HuH-7.5 (cell line): ENCODE measurements around the gene LKAAEAR1.

Experiments
- DNase-seq: peaks from one replicate; pipeline ENCODE4 v3.0.0; 2011; ENCODE audit warnings: low spot score

The LKAAEAR1 gene

DNA sequence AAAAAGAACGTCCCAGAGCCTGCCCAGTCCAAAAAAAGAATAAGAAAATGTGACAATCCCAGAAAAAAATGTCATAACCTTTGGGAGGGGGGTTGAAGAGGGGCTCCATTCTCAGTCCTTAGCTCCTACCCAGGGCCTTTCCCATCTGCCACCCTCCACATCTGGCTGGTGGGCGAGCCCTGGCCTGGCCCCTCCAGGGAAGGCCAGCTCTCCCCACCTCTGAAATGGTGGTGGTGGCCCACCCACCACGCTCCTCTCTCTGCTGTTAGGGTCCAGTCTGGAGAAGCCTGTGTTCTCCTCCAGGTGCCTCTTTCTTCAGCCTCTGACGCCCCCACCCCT, 5.3 kb downstream of the LKAAEAR1 start:
- DNase-seq, result no peak

GRCh38 chr20:64077876-64078551, 6.2 kb downstream of the LKAAEAR1 start:
- DNase-seq, result no peak

GRCh38 chr20:64077541-64077875, 6.7 kb downstream of the LKAAEAR1 start:
- no peak for DNase-seq

GRCh38 chr20:64077094-64077493, 7.1 kb downstream of the LKAAEAR1 start:
- DNase-seq, result no peak

- no peak for DNase-seq
Observed at GRCh38 chr20:64076061-64076997, 7.9 kb downstream of the LKAAEAR1 start.

DNA sequence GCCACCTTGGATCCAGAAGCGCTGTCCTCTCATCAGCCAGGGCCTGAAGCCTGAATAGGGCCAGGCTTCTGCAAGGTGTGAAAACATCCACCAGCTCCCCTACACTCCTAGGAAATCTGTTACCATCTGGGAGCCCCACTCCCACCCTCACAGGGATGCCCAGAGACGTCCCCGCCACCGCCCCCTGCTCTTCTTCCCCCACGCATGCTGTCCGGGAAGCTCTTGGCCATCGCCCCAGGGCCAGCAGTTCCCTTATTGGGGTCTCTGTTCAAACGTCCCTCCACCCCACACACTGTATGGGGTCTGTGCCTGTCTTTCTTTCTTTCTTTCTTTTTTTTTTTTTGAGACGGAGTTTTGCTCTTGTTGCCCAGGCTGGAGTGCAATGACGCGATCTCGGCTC, 8.6 kb downstream of the LKAAEAR1 start:
- no peak for DNase-seq

GRCh38 chr20:64074963-64075362, 9.2 kb downstream of the LKAAEAR1 start:
- no peak for DNase-seq

DNA sequence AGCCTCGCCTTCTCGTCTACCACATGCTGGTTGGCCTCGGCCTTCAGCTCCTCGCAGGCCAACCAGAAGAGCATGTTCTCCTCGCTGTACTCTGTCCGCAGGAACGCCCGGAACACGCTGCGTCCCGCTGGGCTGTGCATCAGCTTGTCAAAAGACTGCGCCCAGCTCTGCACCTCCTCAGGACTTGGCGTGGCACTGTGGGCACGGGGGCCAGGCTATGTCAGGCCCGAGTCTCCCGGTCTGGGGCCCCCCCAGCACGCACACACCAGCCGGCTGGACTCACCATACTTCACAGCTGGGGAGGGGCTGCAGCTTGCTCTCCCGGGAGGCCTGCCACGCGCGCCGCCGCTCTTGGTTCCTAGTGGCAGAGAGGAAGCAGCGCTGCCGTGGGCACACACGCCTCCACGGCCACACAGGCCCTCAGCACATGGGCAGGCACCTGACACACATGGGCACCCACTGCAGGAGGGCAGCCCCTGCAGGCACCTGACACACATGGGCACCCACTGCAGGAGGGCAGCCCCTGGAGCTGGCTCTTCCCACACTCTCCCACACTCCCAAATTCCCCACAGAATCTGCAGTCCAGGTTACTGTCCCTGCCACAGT, 9.9 kb downstream of the LKAAEAR1 start:
- DNase-seq, result no peak

- no peak for DNase-seq
Observed at GRCh38 chr20:64073476-64074183, 10.6 kb downstream of the LKAAEAR1 start.

GRCh38 chr20:64072498-64073063, 11.6 kb downstream of the LKAAEAR1 start:
- no peak for DNase-seq

GRCh38 chr20:64071341-64072332, 12.6 kb downstream of the LKAAEAR1 start:
- no peak for DNase-seq

- DNase-seq, result no peak
Observed at GRCh38 chr20:64070244-64070993, 13.8 kb downstream of the LKAAEAR1 start.

- DNase-seq, result peak; percentile 97
Observed at GRCh38 chr20:64069614-64070243, 14.5 kb downstream of the LKAAEAR1 start.

GRCh38 chr20:64069209-64069613, 15.0 kb downstream of the LKAAEAR1 start:
- no peak for DNase-seq

- no peak for DNase-seq
Observed at GRCh38 chr20:64068386-64069208, 15.6 kb downstream of the LKAAEAR1 start.

DNA sequence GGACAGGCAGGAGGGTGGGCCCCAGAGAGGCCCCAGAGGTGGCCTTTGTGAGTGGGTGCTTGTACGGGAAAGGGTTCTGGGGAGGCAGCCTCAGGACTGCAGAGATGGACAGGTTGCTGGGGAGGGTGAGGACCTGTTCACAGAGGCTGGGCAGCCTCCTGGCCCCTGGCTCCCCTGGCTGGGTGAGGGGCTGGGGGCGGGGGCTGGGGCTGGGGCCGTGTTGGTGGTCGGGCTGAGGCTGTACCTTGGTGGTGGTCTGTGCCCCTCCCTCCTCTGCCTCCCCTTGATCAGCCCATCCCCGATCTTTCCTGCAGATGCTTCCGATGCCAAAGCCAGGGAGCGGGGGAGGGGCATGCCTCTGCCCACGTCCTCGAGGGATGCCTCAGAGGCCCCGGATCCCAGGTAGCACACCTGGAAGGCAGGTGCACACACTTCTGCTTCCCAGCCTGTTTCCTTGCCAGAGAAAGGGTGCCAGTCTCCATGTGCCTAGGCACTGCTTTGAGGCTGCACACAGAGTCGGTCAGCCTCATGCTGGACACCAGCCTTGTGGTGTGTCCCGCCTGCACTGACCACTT, 16.4 kb downstream of the LKAAEAR1 start:
- DNase-seq, result no peak

DNA sequence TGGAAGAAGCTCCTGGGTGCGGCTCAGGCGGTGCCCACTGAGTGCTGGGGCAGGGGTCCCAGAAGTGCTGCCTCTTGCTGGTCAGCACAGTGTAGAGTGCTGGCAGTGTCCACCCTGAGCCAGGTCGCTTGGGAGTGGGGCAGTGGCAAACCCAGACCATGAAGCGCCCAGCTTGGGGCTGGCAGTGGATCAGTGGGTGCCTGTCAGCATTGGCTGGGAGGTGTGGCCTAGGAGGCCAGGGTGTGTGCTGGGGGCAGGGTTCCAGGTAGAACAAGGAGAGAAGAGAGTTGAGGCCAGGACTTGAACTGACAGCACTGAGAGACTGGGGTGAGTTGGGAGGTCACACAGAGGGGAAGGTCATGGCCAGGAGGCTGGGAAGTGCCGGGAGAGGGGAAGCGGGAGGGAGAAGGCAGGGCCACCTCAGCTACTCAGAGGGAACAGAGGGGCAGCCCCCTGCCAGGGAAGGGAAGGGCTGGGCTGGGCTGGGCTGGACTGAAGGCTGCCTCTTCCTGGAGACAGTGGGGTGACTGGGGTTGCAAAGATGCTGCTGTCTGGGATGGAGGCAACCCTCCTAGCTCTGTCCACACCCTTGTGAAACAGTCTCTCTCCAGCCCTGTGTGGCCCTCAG, 17.1 kb downstream of the LKAAEAR1 start:
- DNase-seq, result no peak

- DNase-seq, result peak; percentile 66
Observed at GRCh38 chr20:64065974-64066343, 18.2 kb downstream of the LKAAEAR1 start.
